SIG-M5 treated with dmso at 0.1 percent for 504 hours (cell line): Measurements from ENCODE around the gene ADSL.

Source experiments
- DNase-seq: peaks from one replicate; lab custom pipeline; 2025; ENCODE audit not compliant: unreplicated experiment; lab: John Stamatoyannopoulos, UW

The ADSL gene

DNA sequence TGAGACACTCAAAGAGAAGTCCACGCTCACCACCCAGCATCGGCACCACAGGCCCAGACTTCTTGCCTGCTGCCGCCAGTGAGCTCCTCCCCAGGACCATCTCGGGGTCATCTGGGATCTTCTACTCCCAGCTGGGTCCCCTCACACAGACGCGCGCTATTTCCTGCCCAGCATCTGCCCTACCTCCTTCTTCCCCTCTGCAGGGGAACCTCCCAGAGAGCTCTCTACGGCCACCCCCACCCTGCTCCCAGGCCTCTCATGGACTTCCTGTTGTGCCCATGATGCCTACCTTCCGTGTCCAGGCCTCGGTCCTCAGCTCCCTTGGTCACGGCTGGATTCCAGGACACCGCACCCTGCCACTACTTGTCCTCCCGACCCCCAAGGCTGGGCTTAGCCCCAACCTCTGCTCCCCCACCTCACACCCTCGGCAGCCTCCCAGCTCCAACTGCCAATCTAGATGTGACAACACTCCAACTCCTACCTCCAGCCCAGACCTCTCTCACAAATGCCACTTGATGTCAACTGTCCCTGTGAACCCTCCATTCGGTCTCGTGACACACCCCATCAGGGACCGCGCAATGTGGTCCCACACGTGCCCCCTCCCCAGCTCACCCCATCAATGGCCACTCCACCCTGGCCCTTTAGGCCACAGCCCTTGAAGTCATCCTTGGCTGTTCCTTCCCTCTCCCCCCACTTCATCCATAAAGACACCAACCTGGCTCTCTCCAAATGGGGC is 69.4 kb downstream of the ADSL start:
- no peak for DNase-seq

DNA sequence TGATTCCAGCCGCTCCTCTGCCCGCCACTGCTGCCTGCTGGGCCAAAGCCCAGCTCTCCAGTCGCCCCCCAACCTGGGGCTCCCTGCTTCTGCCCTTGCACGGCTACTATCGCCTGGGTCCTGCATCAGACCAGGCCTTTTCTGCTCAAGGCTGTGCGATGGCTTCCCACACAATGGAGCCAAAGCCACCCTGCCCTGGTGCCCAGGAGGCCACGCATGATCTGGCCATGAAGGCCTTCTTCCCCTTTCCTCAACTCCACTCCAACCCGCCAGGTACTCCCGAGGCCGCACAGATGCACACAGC is 69.9 kb downstream of the ADSL start:
- no peak for DNase-seq

DNA sequence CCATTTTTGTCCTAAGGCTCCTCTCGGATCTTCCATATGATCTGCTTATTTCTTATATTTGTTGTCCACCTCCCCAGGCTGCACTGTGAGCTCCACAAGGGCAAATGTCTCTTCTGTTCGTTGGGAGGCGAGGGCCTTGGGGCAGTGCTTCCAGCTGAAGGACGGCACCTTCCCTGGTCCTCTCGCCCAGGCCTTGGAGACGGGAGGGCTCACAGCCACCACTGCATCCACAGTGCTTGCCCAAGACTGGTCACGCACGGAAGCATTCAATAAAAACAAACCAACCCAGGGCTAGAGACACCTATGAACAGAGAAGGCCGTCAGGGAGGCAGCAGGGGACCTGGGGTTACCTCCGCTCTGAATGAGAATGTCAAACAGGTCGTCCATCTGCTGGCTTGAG is 70.3 kb downstream of the ADSL start:
- DNase-seq, result no peak

DNA sequence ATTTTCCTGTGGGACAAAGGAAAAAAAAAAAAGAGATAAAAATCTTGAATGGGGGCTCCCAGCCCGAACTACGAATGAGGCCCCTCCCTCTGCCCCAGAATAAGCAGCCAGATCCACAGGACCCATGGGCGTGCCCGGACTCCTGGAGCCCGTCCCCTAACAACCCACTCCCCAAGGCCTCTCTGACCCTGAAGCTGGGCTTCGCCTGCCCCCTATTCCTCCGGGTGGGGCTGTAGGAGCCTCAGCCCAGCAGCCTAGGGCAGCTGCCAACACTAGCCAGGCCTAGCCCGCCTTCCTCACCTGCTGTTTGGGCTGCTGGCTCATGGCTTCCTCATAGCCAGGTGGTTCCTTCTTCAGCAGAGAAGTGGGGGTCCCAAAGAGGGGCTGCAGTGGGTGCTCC is 70.7 kb downstream of the ADSL start:
- DNase-seq, result no peak

DNA sequence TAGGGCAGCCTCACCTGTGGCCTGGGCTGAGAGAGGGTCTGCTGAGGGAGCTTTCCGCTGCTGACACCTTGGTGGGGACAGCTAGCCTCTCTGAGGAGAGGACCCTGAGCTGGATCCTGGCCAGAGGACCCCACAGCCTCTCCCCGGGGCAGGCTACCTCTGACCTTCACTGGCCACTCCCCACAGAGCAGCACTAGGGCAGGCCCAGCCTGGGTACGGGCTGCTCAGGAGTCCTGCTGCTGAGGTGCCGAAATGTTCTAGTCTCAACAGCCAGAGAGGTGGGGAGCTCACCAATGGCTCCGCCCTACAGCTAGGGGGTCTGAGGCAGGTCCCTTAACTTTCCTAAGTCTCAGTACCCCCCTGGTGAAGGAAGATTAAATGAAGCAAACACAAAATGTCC is 71.6 kb downstream of the ADSL start:
- no peak for DNase-seq

DNA sequence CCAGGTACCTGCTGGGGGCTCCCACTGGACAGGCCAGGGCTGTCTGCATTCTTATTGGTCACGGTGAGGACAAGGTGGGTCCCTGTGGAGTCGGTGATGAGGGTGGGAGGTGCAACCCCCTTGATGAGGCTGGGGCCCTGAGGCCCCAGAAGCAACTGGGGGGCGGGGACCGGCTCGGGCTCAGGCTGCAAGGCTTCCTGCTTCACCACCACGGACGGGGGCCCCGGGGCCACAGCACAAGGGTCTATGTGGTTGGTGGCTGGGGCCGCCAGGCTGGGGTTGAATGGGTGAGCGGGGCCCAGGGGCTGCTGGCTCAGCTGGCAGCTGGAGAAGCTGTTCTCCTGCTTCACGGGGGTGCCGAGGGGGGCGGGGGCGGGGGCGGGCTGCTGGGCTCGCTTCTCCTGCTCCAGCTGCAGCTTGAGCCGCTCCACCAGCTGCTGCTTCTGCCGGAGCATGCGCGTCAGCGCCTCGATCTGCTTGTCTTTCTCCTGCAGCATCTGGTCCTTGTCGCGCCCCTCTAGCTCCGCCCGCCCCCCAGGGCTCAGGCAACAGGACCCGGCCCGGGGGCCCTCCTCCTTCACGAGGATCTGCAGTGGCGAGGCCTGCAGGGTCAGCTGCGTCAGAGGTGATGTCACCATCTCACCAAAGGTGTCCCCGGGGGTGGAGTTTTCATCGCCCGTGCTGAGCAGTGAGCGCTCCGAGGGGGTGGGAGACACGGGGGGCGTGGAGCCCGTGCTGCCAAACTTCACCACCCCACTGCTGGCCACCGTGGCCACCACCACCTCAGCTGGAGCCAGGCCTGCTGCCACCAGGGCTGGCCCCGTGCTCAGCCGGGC is 72.3 kb downstream of the ADSL start:
- DNase-seq, result no peak

DNA sequence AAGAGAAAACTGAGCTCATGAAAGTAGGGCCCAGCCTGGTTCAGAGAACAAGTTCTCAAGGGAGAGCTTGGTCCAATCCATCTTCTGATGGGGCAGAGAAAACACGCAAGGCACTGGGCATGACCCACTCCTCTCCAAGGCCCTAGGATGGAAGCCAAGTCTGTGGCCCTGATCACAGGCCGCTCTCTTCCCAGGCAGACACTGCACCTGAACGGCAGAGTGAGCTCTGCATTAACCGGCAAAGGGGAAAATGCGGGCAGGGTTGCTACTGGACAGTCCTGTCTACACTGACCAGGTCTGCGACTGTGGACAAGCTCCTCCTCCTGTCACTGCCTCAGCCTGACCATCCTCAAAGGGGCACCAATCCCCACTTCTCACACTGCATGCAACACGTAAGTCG is 73.4 kb downstream of the ADSL start:
- DNase-seq, result no peak

DNA sequence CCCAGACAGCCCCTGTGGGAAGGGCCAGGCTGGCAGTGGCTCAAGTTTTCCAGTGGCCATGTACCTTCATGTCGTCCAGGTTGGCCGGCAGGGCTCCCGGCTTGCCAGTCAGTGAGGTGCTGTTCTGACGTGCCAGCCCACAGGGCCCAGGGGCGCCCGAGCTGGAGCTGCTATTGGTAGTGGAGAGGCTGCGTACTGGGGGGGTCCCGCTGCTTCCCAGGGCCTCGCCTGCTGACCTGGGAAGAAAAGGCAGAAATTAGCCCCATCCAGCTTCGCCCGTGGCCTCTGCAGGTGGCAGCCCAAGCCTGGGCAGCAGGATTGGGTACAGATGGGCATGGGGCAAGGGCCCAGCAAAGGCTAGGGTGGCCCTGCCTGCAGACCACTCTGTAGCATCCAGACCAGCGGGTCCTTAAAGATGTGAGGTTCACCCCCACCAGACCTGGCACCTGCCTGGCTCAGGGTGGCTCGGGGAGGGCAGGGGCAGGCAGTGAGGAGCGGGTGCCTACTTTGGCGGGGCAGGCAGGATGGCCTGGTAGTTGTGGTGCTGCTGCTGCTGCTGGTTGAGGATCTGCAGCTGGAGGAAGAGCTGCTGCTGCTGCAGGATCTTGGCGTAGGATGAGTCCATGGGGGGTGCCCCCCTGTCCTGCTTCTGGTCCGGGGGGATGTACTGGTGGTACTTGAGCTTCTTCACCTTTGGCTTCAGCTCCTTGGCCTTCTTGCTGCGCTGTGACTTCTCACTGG is 74.2 kb downstream of the ADSL start:
- no peak for DNase-seq

DNA sequence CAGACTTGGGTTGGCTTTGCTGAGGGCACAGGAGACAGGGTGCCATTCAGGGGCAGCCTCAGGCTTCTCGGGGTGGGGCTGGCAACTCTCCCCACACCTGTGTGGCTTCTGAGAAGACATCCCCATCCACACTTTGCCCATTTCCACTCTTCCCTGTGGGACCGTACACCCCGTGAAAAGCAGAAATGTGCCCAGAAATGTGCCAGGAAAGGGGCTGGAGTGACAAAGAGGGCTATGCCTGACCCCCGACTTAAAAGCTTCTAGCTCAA is 74.7 kb downstream of the ADSL start:
- no peak for DNase-seq

DNA sequence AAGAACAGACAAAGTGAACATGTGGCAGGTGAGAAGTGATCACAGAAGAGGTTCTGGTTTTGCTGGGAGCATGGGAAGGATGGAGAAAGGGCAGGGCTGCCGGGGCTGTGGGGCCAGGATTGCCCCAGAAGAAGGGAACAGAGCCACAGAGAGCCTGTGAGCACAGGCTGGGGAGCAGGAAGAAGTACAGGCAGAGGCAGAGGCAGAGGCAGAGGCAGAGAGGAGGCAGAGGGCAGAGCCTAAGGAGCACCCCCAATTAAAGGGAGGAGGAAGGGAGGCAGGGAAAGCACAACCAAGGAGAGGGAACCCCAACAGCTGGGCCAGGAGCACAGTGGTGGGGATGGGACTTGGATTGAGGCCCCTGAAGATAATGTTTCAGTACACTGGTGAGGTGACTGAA is 75.6 kb downstream of the ADSL start:
- DNase-seq, result no peak

DNA sequence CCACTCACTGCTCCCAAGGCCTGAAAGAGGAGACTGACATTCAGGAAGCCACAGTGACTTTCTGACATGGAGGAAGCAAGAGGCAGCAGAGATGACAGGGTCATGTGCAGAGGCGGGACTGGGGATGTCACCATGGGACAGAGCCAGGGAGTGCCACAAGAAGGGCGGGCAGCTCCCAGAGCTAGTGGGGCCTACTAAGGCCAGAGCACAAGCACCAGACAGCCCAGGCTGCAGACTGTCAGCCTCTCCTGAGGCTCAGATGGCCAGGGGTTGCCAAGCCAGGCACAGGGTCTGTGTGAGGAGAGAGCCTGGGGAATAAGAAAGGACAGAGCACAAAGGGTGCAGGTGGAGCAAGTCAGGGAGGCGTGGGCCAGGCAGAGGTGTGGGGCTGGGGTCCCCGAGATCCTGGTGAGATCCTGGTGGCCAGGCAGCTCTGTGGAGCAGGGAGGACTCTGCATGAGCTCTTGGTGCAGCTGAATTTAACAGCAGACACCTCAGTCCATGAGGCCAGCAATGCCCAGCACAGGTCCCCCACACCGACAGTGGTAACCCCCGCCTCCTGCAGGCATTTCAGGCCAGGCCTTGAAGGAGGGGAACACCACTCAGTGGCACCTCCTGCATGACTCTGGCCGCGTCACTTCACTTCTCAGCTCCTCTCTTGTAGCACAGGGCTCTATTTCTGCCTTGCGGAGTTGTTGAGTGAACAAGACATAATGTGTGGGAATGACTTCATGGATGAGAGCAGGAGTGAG is 76.4 kb downstream of the ADSL start:
- no peak for DNase-seq

DNA sequence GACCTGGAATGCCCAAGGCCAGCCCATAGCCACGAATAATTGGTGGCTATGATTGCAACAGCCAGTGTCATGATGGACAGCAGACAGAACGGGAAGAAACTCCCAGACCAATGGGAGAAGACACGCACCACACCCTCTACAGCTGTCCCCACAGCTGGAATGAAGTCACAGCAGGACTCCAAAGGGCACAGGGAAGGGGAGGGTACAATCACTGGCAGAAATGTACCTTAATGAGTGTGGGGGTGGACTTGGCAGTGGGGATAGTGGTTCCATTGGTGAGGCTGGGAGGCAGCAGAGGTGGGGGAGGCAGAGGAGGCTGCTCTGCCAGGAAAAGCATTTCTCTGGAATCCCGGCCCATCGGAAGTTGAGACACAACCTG is 77.0 kb downstream of the ADSL start:
- no peak for DNase-seq

DNA sequence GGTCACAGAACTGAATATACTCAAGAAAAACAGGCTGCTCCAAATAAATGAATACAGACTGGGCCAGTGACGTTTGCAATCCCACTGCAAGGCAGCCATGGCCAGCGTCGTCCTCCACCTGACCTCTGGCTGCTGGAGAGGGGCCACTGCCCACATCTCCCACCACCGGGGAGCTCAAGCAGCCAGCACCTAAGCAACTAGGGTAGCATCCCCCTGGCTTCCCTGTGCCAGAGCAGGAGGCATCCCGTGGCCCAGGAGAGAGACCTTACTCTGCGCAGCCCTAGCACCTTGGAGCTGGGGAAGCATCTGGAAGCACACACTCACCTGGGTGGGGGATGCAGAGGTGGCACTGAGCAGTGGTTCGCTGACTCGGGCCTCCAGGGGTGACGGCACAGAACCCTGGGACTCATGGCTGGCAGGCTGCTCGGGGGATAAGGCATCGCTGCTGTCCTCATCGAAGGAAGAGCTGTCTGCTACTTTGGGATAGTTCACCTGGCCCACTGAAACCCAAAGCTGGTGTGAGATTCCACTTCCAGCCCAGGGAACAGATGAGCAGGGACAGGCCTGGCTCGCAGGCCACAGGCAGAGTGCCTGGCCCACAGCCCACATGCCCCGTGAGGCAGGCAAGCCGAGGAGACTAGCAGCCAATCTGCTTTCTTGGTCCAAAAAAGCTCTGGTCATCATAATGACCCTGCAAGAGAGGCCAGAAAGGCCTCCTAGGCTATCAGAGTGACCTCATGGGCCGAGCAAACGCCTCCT is 77.8 kb downstream of the ADSL start:
- DNase-seq, result no peak

DNA sequence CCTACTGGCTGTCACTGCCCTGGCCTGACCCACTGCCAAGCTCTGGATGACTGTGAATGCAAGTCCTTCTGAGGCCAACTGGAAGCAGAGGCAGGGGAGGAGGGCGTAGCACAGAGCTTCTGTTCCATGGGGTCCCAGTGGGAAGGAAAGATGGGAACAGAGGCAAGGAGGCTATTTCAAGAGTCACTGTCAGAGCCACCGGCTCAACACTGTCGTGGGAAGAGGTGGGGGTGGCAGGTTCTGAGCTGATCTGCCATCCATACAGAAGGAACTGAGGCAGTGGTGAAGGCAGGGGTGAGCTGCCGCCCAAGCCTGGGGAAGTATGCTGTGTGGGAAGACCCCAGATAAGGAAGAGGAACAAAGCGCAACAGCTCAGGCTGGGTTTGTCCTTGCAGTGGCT is 78.8 kb downstream of the ADSL start:
- DNase-seq, result no peak

DNA sequence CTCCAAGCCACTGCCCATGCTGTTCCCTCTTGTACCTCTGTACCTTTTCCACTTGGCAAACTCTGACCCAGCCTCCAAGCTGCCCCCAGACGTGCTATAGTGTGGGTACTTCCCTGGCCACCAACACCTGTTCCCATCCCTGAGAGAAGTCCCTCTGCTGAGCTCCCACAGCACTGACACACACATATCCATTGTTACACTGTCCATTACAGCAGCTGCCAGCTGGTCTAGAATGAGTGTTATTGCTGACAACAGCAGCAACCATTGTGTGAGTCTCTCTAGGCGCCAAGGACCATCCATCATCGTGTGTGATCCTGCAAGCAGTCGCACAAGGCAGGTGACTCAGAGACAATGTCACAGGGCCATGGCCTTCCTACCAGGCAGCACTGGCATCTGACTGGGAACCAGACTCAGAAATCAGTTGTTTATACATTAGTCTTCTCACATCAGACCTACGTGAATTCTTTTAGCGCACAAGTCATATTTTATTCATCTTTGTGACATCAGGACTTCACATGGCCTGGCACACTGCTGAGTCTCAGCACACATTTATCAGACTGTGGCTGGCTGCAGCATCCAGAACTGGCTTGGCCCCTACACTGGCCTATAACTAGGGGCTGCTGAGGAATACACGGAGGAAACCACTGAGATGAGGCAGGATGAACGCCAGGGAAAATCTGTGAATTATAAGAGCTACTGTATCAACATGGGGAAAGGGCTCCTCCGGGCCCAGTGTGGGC is 80.5 kb downstream of the ADSL start:
- DNase-seq, result no peak

DNA sequence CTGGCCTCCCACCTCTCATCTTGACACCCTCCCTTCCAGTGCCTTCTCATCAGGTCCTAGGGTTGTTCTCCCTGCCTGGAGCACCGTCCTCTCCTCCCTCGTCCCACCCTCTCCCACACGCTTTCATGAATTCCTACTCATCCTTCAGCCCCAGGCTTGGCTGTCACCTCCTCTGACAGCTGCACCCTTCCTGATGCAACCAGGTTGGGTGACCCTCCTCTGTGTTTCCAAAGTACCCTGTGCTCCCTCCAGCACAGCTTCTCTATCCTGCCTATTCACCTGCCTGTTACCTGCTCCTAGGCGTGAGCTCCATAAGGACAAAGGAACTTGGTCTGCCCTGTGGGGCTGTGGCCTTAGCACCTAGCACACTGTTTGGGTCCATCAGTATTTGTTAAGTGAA is 82.5 kb downstream of the ADSL start:
- DNase-seq, result no peak

DNA sequence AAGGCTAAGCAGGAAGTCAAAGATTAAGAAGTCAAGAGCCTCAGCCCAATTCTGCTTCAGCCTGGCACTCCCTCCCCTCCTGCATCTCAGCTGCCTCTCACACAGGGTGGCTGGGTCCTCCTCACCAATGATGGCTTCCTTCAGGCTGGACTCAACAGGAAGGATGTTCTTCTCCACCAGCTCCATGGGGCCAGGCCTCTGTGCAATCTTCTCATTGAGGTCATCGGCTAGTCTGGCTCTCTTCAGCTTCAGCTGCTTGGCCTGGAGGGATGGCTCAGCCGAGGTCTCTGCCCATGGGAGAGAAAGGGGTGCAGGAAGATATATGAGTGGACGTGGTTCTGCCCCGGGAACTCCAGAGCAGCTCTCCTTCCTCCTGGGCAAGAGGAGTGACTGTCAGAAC is 83.2 kb downstream of the ADSL start:
- no peak for DNase-seq

DNA sequence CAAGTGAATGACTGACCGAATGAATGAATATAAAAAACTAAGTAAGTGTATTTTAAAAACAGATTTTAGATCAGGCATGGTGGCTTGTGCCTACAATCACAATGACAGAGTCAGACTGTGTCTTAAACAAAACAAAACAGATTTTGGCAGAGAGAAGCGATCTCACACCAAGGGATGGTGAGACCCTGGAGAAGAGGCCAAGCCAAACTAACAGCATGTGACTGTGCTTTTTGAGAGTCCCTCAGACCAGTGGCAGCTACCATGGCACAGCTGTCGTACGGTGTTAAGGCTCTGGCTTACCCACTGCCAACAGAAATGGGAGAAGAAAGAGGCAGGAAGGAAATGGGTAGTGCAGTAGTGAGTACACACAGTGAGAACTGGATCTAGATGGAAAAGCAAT is 84.7 kb downstream of the ADSL start:
- DNase-seq, result no peak

DNA sequence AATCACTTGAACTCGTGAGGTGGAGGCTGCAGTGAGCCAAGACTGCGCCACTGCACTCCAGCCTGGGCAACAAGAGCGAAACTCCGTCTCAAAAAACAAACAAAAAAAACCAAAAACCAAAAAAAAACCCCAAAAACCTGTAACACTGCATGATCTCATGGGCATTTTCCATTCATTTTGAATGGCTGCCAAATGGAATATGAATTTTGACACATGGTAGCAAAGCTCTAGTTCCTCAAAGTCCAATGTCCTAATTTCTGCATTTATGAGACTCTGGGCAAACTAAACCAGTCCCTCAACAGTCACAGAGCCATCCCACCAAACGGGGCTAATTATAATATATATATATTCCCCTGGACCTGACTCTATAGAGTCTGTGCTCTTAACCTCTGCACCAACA is 85.9 kb downstream of the ADSL start:
- no peak for DNase-seq

DNA sequence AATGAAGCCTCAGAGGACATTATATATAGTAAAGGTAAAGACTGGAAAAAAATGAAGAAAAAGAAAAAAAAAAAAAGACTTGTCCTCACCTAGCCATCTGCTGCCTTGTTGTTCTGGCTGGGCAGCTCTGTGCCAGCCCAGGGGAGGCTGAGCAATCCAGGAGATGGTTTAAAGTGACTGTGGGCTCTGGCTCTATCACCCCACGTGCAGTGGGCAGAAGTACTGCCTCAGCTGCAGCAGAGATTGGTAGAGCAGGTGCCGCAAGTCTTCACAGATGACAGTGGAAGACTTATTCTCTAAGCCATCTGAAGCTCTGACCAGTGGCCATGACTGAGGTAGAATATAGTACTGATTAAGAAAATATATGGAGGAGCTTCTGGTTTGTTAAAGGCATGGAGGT is 86.3 kb downstream of the ADSL start:
- no peak for DNase-seq
